HL-60 (cell line): ENCODE results near the gene SAMD9.

Experiments
- DNase-seq, 2 experiments: peaks; one replicate each; pipeline ENCODE4 v3.0.0-alpha.2; 2010 to 2020; ENCODE audit warnings: low read depth in 1 of 2, low spot score in 1 of 2
- H3K27ac ChIP-seq: fragments of 250-450 bp; sonication (Bioruptor Pico); replicated peaks from 2 replicates; pipeline ENCODE4 v1.5.1; 2020; ENCODE audit warnings: mild to moderate bottlenecking, moderate library complexity
- H3K27me3 ChIP-seq: fragments of 250-450 bp; sonication (Bioruptor Pico); 2 replicates; pipeline ENCODE4 v1.5.1; 2021; ENCODE audit warnings: mild to moderate bottlenecking, moderate library complexity; ENCODE audit not compliant: insufficient read depth, poor library complexity, severe bottlenecking
- H3K4me3 ChIP-seq: replicated peaks from 2 replicates; pipeline ENCODE4 v1.5.1; 2011; ENCODE audit warnings: mild to moderate bottlenecking, control low read depth, low read length; ENCODE audit not compliant: insufficient read depth
- GABPA ChIP-seq: IDR thresholded peaks from 2 replicates; pipeline ENCODE4 v1.6.1; 2012; ENCODE audit warnings: low read depth
- POLR2AphosphoS5 ChIP-seq: IDR thresholded peaks from 2 replicates; pipeline ENCODE4 v1.6.1; 2012; ENCODE audit warnings: low read depth
- SPI1 ChIP-seq: IDR thresholded peaks from 2 replicates; pipeline ENCODE4 v1.6.1; 2012; ENCODE audit warnings: low read depth, mild to moderate bottlenecking, borderline replicate concordance
- TF ChIP-seq, protein P1 (sequence below): IDR thresholded peaks from one replicate; pipeline ENCODE4 v1.5.1; 2011; ENCODE audit warnings: low read length, control low read depth, inconsistent platforms; ENCODE audit not compliant: insufficient read depth
- TF ChIP-seq, protein P2 (sequence below): IDR thresholded peaks from 2 replicates; pipeline ENCODE4 v1.6.1; 2012; ENCODE audit warnings: low read depth; ENCODE audit not compliant: insufficient replicate concordance

Gene SAMD9

DNA sequence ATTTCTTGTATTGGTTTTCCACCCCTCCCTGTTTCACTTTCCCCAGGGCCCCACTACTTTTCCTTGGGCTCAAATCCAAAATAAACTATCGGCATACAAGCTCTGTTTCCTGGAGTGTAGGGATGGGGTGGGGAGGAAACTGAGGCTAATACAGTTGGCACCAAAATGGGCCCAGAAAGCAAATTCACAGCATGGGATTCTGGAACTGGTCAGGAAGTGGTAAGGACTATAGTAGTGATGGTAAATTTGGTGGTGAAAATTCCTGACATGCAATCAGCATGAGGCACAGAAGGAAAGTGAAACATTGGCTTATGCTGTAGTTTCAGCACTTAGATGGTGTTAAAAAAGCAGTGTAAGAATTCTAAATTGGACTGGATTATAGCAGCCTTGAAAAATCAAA is 39.1 kb upstream of the SAMD9 start:
- H3K4me3 ChIP-seq = no peak overlapping the region
- no peak overlapping the region for H3K27ac ChIP-seq
- no peaks in the 10 kb centered on the region for H3K27me3 ChIP-seq
- TF ChIP-seq, protein P1, sequence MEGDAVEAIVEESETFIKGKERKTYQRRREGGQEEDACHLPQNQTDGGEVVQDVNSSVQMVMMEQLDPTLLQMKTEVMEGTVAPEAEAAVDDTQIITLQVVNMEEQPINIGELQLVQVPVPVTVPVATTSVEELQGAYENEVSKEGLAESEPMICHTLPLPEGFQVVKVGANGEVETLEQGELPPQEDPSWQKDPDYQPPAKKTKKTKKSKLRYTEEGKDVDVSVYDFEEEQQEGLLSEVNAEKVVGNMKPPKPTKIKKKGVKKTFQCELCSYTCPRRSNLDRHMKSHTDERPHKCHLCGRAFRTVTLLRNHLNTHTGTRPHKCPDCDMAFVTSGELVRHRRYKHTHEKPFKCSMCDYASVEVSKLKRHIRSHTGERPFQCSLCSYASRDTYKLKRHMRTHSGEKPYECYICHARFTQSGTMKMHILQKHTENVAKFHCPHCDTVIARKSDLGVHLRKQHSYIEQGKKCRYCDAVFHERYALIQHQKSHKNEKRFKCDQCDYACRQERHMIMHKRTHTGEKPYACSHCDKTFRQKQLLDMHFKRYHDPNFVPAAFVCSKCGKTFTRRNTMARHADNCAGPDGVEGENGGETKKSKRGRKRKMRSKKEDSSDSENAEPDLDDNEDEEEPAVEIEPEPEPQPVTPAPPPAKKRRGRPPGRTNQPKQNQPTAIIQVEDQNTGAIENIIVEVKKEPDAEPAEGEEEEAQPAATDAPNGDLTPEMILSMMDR = no peak
- TF ChIP-seq, protein P2, sequence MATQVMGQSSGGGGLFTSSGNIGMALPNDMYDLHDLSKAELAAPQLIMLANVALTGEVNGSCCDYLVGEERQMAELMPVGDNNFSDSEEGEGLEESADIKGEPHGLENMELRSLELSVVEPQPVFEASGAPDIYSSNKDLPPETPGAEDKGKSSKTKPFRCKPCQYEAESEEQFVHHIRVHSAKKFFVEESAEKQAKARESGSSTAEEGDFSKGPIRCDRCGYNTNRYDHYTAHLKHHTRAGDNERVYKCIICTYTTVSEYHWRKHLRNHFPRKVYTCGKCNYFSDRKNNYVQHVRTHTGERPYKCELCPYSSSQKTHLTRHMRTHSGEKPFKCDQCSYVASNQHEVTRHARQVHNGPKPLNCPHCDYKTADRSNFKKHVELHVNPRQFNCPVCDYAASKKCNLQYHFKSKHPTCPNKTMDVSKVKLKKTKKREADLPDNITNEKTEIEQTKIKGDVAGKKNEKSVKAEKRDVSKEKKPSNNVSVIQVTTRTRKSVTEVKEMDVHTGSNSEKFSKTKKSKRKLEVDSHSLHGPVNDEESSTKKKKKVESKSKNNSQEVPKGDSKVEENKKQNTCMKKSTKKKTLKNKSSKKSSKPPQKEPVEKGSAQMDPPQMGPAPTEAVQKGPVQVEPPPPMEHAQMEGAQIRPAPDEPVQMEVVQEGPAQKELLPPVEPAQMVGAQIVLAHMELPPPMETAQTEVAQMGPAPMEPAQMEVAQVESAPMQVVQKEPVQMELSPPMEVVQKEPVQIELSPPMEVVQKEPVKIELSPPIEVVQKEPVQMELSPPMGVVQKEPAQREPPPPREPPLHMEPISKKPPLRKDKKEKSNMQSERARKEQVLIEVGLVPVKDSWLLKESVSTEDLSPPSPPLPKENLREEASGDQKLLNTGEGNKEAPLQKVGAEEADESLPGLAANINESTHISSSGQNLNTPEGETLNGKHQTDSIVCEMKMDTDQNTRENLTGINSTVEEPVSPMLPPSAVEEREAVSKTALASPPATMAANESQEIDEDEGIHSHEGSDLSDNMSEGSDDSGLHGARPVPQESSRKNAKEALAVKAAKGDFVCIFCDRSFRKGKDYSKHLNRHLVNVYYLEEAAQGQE = no peak
- TF ChIP-seq SPI1 = no peak
- no peak for TF ChIP-seq GABPA
- no peak for TF ChIP-seq POLR2AphosphoS5
- no peak for DNase-seq

DNA sequence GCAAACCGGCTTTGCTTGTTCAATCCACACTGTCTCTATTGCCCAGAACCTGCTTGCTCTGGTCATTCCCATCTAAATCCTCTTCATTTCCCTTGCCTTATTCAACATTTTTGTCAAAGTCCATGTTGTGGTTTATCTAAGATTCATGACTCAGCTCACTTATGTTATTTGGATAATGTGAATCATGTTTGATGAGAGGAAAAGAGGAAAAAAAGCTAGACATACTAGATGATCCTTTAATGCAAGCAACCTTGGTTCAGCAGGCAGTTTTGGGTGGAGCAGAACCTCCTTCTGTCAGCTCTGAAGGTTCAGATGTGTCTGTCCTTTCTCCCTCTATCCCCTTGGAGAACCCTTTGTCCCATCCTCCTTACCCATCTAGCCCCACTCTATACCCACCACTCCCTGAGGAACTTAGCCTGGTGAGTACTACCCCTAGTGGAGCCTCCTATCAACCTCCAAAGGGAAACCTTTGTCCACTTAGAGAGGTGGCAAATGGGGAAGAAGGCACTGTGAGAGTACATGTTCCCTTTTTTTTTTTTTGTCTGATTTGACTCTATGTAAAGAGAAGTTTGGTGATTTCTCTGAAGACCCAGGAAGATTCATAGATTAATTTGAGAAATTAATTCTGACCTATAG is 32.5 kb upstream of the SAMD9 start:
- DNase-seq = peak in 1 of 2 experiments; percentile 49
- Histone ChIP-seq H3K27me3 (no peaks in the 10 kb centered on the region), H3K4me3 (no peak overlapping the region), H3K27ac (no peak overlapping the region)
- TF ChIP-seq, protein P1 = no peak
- TF ChIP-seq POLR2AphosphoS5 (no peak), GABPA (no peak), SPI1 (0 out of 2 replicates have a peak, but pooled peaks have one; percentile 32)
- TF ChIP-seq, protein P2 = no peak

DNA sequence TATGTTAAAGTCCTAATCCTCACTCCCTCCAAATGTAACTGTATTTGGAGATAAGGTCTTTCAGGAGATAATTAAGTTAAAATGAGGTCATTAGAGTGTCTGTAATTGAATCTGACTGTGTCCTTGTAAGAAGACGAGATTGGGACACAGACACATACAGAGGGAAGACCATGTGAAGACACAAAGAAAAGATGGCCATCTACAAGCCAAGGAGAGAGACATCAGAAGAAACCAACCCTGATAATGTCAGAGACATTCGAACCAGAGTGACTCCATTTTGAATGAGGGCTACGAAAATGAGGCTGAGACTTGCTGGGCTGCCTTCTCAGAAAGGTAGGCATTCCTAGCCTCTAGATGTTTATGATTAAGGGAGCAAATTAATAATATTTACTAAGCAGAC is 30.9 kb upstream of the SAMD9 start:
- TF ChIP-seq, protein P2 = no peak
- TF ChIP-seq, protein P1 = no peak
- TF ChIP-seq POLR2AphosphoS5 = no peak
- no peak for TF ChIP-seq SPI1
- no peak for TF ChIP-seq GABPA
- H3K27me3 ChIP-seq = no peaks in the 10 kb centered on the region
- H3K4me3 ChIP-seq = no peak overlapping the region
- no peak for DNase-seq
- peak overlapping the region; percentile 65 for H3K27ac ChIP-seq
